Fibroblast of mammary gland (primary cell): ENCODE measurements around the gene CKMT2.

Experiments used
- DNase-seq: peaks from one replicate; pipeline ENCODE4 v3.0.0-alpha.2; 2010; ENCODE audit warnings: low read depth
- H3K4me3 ChIP-seq: 2 replicates; pipeline ENCODE4 v1.5.1; 2011; ENCODE audit warnings: low read depth, mild to moderate bottlenecking, low read length, moderate library complexity; ENCODE audit not compliant: control insufficient read depth
- CTCF ChIP-seq: conservative IDR thresholded peaks from 2 replicates; pipeline ENCODE4 v1.5.1; 2011; ENCODE audit warnings: low read depth, low read length, inconsistent platforms; ENCODE audit not compliant: control insufficient read depth, insufficient read depth

The CKMT2 gene

DNA sequence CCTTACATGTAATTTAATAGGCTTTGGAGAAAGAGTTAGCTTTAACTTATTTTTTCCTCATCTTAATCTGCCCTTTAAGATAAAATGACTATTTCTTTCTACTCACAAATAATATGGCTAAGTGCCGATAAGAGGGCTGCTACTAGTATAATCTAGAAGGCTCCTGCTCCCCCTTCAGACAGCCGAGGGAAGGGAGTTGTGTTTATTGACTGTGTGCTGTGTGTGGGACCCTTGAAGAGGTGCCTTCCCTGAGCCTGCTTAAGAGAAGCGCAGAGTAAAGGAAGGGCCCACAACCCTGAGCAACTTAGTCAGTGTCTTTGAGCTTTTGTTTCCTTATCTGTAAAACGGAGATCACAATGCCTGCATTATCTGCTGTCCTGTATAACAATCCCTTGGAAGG, 28.1 kb upstream of the CKMT2 start:
- no peak for TF ChIP-seq CTCF
- H3K4me3 ChIP-seq = no peak overlapping the region
- DNase-seq = no peak

DNA sequence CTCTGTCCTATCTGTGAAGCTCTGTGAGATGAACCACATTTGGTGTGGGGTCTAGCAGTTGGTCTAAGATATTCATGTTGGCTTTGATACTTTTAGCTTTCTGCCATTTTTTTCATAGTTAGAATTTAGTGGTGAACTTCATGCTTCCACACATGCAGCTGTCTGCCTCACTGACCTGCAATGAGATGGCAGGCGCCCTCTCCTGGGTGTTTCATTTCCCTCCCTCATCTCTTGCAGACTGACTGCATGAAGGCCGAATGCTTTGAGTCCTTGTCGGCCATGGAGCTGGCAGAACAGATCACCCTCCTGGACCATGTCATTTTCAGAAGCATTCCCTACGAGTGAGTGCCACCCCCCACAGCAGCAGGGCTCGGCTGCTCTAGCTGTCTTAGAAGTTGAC, 26.1 kb upstream of the CKMT2 start:
- DNase-seq = no peak
- peak; percentile 15 for TF ChIP-seq CTCF
- H3K4me3 ChIP-seq = no peak overlapping the region

DNA sequence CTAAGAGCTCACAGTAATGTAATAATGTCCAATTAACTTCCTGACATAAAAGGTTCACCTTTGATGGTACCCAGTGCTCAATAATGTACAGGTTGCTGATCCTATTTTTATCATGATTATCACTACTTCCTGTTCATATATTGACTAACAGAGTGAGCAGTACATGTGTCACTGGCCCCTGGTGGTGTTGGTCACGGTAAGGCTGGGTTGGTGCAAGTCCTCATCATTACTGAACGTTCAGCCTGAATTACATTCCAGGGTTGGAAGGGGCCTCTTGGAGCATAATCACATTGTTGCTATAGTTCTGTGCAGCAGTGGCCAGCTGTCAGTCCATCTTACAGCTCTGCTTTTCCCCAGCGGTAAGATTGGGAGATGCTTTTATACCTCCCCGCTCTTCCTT, 24.2 kb upstream of the CKMT2 start:
- TF ChIP-seq CTCF = no peak
- peak; percentile 9 for DNase-seq
- H3K4me3 ChIP-seq = no peak overlapping the region

DNA sequence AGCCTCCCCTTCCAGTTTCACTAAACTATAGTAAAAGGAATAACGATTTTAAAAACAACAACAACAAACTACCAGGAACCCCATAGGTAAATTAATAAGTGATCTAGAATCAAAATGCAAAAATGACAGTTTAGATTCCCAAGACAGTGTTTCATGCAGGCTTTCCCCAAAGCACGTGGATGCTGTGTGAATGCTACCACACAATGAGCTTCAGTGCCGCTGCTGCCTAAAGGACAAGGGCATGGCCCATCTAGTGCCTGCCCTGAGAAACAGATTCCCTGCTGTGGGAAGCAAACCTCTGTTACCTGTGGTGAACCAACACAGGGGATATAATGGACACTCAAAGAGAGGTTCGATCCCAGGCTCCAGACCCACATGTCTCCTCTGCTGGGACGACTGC, 23.7 kb upstream of the CKMT2 start:
- no peak for TF ChIP-seq CTCF
- no peak for DNase-seq

DNA sequence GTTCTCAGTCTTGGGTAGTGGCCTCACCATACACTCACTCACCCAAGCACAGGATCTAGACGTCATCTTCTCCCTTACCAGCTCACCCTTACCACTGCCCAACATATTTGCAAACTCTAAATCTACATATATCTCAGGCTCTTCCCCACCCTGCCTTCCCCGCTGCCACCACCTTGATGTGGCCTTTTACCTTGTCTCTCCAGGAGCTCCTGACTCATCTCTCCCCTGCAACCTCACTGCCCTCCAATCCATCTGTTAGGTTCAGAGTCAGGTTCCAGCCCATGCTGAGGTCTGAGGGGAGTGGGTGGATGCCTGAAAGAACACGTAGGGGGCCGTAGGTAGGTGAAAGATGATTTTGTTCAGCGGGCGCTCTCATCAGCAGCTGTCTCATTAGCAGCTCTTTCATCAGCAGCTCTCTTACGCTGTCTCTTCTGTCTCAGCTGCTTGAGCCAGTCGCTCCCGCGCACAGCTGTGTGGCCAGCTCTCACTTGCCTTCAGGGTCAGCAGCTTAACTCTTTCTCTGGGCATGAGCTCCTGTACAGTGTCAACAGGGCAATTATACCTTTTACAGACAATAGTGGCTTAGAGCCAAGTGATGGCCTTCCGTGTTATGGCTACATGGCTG, 23.1 kb upstream of the CKMT2 start:
- no peak overlapping the region for H3K4me3 ChIP-seq
- TF ChIP-seq CTCF = no peak
- DNase-seq = no peak

More for the DNA sequence above, 23.7 kb upstream of the CKMT2 start:
- H3K4me3 ChIP-seq = no peak overlapping the region

GRCh38 chr5:81212211-81212751, 20.8 kb upstream of the CKMT2 start:
- H3K4me3 ChIP-seq = no peak overlapping the region
- DNase-seq = no peak
- TF ChIP-seq CTCF = no peak
